Left ventricle myocardium superior (tissue), 1 donor: ENCODE measurements around the gene HLA-DMB. TPM values are rescaled to one million over a fixed set of nuclear protein-coding genes. Genes with fewer than 3 reads are reported as not detected.

Source experiments
- ATAC-seq: fragments of 200-7000 bp; cut with Tn5 transposase; one replicate; pipeline ENCODE4 v1.9.1; 2020; ENCODE audit warnings: mild to moderate bottlenecking, moderate library complexity
- DNase-seq: peaks from one replicate; pipeline ENCODE4 v3.0.0-alpha.2; 2020
- intact Hi-C: fragments of 100-400 bp; cut with micrococcal nuclease; formaldehyde crosslinking; loops from one replicate; pipeline ENCODE4 v1.11.0; 2022
- total RNA-seq: library from RNA; stranded (reverse); fragmentation: NEBNext Ultra II Directional; extraction: Animal tissue kit (Norgen Biotek cat#: 25700); gene quantifications from one replicate; pipeline ENCODE4 v1.2.1, GENCODE V29; 2021
- donor health status: DM: no; HTN: yes; CAD: no; lungs with severe emphysema.

The HLA-DMB gene
- total RNA-seq, 1 donor from 2014 or later: 10.6 TPM

DNA sequence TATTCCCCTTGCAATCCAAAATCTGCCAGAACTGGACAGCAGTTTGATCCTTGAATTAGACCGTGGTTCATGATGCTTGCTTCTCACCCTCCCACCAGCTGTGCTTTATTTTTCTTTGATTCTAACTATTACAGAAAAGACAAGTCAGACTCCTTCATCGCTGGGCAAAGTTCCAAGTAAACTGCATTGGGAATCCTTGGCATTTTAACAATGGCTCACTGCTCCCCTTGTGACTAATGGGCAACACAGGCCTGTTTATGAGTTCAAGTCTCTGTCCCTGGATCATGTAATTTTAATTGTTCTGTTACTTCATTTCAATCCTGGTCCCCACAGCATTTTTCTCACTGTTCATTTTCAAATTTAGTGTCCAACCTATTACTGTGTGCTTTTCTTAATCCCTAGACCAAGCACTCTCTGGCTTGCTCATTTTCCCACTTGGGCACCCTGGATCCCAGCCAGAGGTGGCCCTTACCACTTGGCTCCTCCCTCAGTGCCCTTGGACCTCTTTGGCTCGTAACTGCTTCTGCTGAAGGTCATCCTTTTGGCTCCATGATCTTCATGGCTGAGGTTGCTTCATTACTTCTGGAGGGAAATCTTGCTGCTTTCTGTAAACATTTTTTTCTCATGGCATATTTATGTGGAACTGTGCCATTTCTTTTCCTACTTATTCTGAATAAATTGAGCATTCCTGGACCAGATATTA is 54.0 kb downstream of the HLA-DMB start:
- DNase-seq (no peak), ATAC-seq (no peak)
- intact Hi-C loops: loop anchor here (5.0 kb wide), 1 partner anchor 95 kb away; no protein-coding TSS in a partner anchor

DNA sequence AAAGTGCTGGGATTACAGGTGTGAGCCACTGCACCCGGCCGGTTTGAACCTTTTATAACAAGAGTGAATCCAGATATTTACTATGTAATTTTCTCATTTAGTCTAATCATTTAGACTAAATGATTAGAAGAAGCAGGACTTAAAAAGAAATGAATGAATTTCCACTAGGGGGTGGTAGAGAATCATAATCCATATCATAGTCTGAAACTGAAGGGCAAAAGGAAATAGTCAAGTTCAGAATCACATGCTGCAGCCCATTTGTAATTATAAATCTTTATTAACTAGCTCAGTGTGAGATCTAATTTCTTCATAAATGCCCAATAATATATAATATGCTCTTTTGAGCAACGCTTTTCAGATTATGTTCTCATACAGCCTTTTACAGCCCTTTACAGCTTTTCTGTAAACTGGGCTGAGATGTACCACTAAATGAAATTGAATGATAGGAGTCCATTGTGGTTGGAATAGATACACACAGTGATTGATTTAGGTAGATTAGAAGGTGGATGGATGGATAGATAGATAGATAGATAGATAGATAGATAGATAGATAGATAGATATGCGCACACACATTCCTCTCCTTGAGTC is 55.0 kb downstream of the HLA-DMB start:
- peak; percentile 60 for ATAC-seq
- intact Hi-C loops: loop anchor here (5.0 kb wide), 1 partner anchor 97 kb away; no protein-coding TSS in a partner anchor
- no peak for DNase-seq

Other genes with a start within 250 kb of the HLA-DMB start
- gene HLA-DQA2, start 199.6 kb downstream of the HLA-DMB start, total RNA-seq: 2.7 TPM
- 3.3 TPM for gene HLA-DQB2, start 177.5 kb downstream of the HLA-DMB start, total RNA-seq
- 0.32 TPM for gene HLA-DOB, start 124.0 kb downstream of the HLA-DMB start, total RNA-seq
- 20.8 TPM for gene TAP2, start 102.3 kb downstream of the HLA-DMB start, total RNA-seq
- 16.2 TPM for gene PSMB8, start 97.0 kb downstream of the HLA-DMB start, total RNA-seq
- 14.6 TPM for gene TAP1, start 87.3 kb downstream of the HLA-DMB start, total RNA-seq
- gene PSMB9, start 86.8 kb downstream of the HLA-DMB start, total RNA-seq: 16.3 TPM
- 20.0 TPM for gene HLA-DMA, start 12.1 kb upstream of the HLA-DMB start, total RNA-seq
- 73.8 TPM for gene BRD2, start 27.6 kb upstream of the HLA-DMB start, total RNA-seq
- gene HLA-DOA, start 68.6 kb upstream of the HLA-DMB start, total RNA-seq: 1.8 TPM
- 37.7 TPM for gene HLA-DPA1, start 132.6 kb upstream of the HLA-DMB start, total RNA-seq
- gene HLA-DPB1, start 135.0 kb upstream of the HLA-DMB start, total RNA-seq: 41.5 TPM